Measurements from ENCODE around the gene ITPRIP. TPM values are rescaled to one million over a fixed set of nuclear protein-coding genes. Genes with fewer than 3 reads are reported as not detected.

Gene ITPRIP
- total and polyA plus RNA-seq, 11 donors, result 18.4 to 90.2 (median 27.7) TPM

DNA sequence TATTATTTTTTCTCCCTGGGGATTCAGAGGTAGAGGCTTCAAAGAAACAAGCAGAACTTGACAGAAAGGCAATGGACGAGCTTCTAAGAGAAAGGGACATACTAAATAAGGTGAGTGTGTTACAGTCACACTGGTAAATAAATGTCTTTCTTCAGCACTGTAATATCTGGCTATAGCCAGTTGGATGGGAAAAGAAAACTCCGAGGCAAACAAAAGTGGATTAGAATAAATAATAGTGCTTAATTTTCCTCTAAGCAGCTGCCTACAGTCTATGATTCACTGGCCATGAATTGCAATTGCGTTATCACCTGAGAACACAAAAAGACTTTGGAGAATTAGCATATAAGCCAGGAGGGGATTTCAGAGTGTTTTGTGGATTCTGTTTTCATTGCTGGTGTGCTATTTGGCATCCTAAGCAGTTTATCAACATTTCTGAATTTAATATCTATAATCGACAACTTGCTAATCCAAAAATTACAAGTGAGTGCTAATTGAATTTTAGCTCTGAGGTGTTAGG is 38.6 kb upstream of the ITPRIP start:
- peaks cover 0 to 9% (median 0%) of the 10 kb centered on the region in 9 donors for H3K27me3 ChIP-seq
- no peaks in the 10 kb centered on the region for H3K36me3 ChIP-seq
- H3K4me1 ChIP-seq, result no peaks in the 10 kb centered on the region
- H3K4me3 ChIP-seq, result no peak overlapping the region
- WGBS, 4 donors, result 78 to 87% (median 83%) methylated on average over 4 of the region's 4 CpGs
- H3K27ac ChIP-seq, result no peak overlapping the region
- intact Hi-C loops (cut with DNase I), result no loop called here
- no peak for TF ChIP-seq POLR2A (IDR thresholded peaks at IDR 0.05)
- TF ChIP-seq, protein P1, sequence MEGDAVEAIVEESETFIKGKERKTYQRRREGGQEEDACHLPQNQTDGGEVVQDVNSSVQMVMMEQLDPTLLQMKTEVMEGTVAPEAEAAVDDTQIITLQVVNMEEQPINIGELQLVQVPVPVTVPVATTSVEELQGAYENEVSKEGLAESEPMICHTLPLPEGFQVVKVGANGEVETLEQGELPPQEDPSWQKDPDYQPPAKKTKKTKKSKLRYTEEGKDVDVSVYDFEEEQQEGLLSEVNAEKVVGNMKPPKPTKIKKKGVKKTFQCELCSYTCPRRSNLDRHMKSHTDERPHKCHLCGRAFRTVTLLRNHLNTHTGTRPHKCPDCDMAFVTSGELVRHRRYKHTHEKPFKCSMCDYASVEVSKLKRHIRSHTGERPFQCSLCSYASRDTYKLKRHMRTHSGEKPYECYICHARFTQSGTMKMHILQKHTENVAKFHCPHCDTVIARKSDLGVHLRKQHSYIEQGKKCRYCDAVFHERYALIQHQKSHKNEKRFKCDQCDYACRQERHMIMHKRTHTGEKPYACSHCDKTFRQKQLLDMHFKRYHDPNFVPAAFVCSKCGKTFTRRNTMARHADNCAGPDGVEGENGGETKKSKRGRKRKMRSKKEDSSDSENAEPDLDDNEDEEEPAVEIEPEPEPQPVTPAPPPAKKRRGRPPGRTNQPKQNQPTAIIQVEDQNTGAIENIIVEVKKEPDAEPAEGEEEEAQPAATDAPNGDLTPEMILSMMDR (IDR thresholded peaks at IDR 0.05), result no peak
- DNase-seq, result no peak
- peaks cover 0 to 5% (median 0%) of the 10 kb centered on the region in 12 donors for H3K9me3 ChIP-seq
- ATAC-seq, result no peak

DNA sequence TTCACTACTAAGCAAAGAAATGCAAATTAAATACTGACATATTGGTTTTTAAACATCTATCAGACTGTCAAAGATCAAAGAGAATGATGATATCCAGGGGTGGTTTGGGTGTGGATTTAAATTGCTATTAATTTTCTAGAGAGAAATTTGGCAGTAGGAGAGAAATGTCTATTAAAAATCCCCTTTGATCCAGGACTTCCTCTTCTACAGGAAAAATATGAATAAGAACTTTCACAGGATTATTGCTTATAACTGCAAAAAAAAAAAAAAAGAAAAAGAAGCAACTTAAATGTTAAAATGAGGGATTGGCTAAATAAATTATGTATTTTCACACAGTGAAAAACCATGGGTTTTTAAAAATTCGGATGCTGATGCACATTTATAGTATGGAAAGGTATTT is 36.3 kb upstream of the ITPRIP start:
- H3K9me3 ChIP-seq, result peaks cover 0 to 13% (median 0%) of the 10 kb centered on the region in 12 donors
- 74 to 88% (median 87%) methylated on average over 1 of the region's 1 CpG for WGBS, 4 donors
- H3K4me3 ChIP-seq, result no peak overlapping the region
- intact Hi-C loops (cut with DNase I), result no loop called here
- H3K27me3 ChIP-seq, result peaks cover 0 to 9% (median 0%) of the 10 kb centered on the region in 9 donors
- DNase-seq, result no peak
- peaks cover 0 to 11% (median 0%) of the 10 kb centered on the region in 9 donors for H3K36me3 ChIP-seq
- TF ChIP-seq, protein P1 (IDR thresholded peaks at IDR 0.05), result no peak
- TF ChIP-seq POLR2A (IDR thresholded peaks at IDR 0.05), result no peak
- H3K27ac ChIP-seq, result no peak overlapping the region
- no peak for ATAC-seq
- H3K4me1 ChIP-seq, result no peaks in the 10 kb centered on the region

- intact Hi-C loops (cut with DNase I), result no loop called here
- Histone ChIP-seq H3K4me3 (no peak overlapping the region), H3K9me3 (peaks cover 0 to 13% (median 0%) of the 10 kb centered on the region in 12 donors), H3K27me3 (peaks cover 0 to 9% (median 0%) of the 10 kb centered on the region in 9 donors), H3K27ac (no peak overlapping the region), H3K4me1 (no peaks in the 10 kb centered on the region), H3K36me3 (peaks cover 0 to 14% (median 0%) of the 10 kb centered on the region in 9 donors)
- no peak for TF ChIP-seq POLR2A (IDR thresholded peaks at IDR 0.05)
- TF ChIP-seq, protein P1 (IDR thresholded peaks at IDR 0.05), result no peak
- 91 to 93% (median 92%) methylated on average over 6 of the region's 6 CpGs for WGBS, 4 donors
- ATAC-seq (no peak), DNase-seq (no peak)
Measured at GRCh38 chr10:104371753-104372152, 33.5 kb upstream of the ITPRIP start.

DNA sequence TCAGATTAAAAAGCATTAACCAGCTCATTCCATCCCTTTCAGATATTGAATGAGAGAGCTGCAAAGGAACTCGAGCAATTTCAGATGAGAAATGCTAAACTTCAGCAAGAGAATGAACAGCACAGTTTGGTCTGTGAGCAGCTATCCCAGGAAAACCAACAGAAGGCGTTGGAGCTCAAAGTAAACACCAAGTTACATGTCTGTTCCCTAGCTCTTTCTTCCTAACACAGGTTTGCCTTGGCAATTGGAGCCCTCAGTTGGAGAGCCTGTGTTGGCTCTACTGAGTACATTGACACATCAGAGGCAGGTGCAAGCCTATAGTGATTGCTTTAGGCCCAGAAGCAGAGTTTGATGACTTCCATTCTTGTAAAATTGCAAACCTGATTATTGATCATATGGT is 30.1 kb upstream of the ITPRIP start:
- Histone ChIP-seq H3K9me3 (peaks cover 0 to 13% (median 0%) of the 10 kb centered on the region in 12 donors), H3K27me3 (peaks cover 0 to 9% (median 0%) of the 10 kb centered on the region in 9 donors), H3K27ac (no peak overlapping the region), H3K4me3 (no peak overlapping the region), H3K36me3 (peaks cover 0 to 14% (median 0%) of the 10 kb centered on the region in 9 donors), H3K4me1 (no peaks in the 10 kb centered on the region)
- intact Hi-C loops (cut with DNase I), result no loop called here
- no peak for ATAC-seq
- 61 to 75% (median 63%) methylated on average over 2 of the region's 2 CpGs for whole genome bisulfite sequencing, 4 donors
- TF ChIP-seq, protein P1 (IDR thresholded peaks at IDR 0.05), result no peak
- no peak for TF ChIP-seq POLR2A (IDR thresholded peaks at IDR 0.05)
- DNase-seq, result no peak
